ENCODE data around the gene ARHGAP22.

DNA sequence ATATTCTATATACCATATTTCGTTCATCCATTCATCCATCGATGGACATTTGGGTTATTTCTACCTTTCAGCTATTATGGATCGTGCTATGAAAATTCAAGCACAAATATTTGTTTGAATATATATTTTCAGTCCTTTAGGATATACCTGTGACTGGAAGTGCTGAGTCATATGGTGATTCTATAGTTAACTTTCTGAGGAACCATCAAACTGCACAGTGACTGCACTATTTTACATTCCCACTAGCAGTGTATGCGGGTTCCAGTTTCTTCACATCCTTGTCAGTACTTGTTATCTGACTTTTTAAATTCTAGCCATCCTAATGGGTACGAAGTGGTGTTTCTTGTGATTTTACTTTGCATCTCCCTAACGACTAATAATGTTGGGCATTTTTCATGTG, 194.4 kb downstream of the ARHGAP22 start:
- TF ChIP-seq, protein P1, sequence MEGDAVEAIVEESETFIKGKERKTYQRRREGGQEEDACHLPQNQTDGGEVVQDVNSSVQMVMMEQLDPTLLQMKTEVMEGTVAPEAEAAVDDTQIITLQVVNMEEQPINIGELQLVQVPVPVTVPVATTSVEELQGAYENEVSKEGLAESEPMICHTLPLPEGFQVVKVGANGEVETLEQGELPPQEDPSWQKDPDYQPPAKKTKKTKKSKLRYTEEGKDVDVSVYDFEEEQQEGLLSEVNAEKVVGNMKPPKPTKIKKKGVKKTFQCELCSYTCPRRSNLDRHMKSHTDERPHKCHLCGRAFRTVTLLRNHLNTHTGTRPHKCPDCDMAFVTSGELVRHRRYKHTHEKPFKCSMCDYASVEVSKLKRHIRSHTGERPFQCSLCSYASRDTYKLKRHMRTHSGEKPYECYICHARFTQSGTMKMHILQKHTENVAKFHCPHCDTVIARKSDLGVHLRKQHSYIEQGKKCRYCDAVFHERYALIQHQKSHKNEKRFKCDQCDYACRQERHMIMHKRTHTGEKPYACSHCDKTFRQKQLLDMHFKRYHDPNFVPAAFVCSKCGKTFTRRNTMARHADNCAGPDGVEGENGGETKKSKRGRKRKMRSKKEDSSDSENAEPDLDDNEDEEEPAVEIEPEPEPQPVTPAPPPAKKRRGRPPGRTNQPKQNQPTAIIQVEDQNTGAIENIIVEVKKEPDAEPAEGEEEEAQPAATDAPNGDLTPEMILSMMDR (IDR thresholded peaks at IDR 0.05): no peak
- TF ChIP-seq ZFX (IDR thresholded peaks at IDR 0.05; ENCODE audit: borderline replicate concordance): no peak
